WTC11 (cell line): ENCODE measurements around the gene TEAD1. TPM values are rescaled to one million over a fixed set of nuclear protein-coding genes. Genes with fewer than 3 reads are reported as not detected.

ENCODE experiments used
- ATAC-seq: fragments of 200-7000 bp; cut with Tn5 transposase; 2 replicates; pipeline ENCODE4 v1.10.0; 2021; ENCODE audit warnings: mild to moderate bottlenecking, moderate library complexity
- CTCF ChIA-PET: fragments of 300-600 bp; sonication (Branson Sonifier 250); formaldehyde crosslinking; loops from one replicate; lab custom pipeline; 2021; ENCODE audit warnings: antibody characterized with exemption; lab: Charles Lee
- POLR2A ChIA-PET: fragments of 350-600 bp; sonication (Branson Sonifier 250); formaldehyde crosslinking; loops from one replicate; lab custom pipeline; 2021; ENCODE audit warnings: antibody characterized with exemption; lab: Charles Lee
- DNase-seq: peaks from one replicate; pipeline ENCODE4 v3.0.0; 2021; ENCODE audit warnings: low spot score
- H3K27ac Mint-ChIP-seq: 2 replicates; pipeline ENCODE4 v1.8.0; 2021; ENCODE audit warnings: mixed read lengths
- H3K27me3 Mint-ChIP-seq: 2 replicates; pipeline ENCODE4 v1.8.0; 2021; ENCODE audit warnings: low read depth, mild to moderate bottlenecking, moderate library complexity, mixed read lengths
- H3K36me3 Mint-ChIP-seq: 2 replicates; pipeline ENCODE4 v1.8.0; 2021; ENCODE audit warnings: mixed read lengths
- H3K4me1 Mint-ChIP-seq: 2 replicates; pipeline ENCODE4 v1.8.0; 2022; ENCODE audit warnings: mixed read lengths
- H3K4me3 Mint-ChIP-seq: 2 replicates; pipeline ENCODE4 v1.8.0; 2021; ENCODE audit warnings: mild to moderate bottlenecking, moderate library complexity, mixed read lengths
- H3K9me3 Mint-ChIP-seq: 2 replicates; pipeline ENCODE4 v1.8.0; 2021; ENCODE audit warnings: mixed read lengths
- ATF3 ChIP-seq: sonication (generic); formaldehyde crosslinking; conservative IDR thresholded peaks from 2 replicates; pipeline ENCODE4 v1.8.1; 2022; ENCODE audit warnings: mild to moderate bottlenecking, missing genetic modification reagents
- CBFB ChIP-seq: sonication (generic); formaldehyde crosslinking; IDR thresholded peaks from 2 replicates; pipeline ENCODE4 v1.8.1; 2022; ENCODE audit warnings: mild to moderate bottlenecking, low read depth, missing genetic modification reagents
- CTCF ChIP-seq: fragments of 200-600 bp; IDR thresholded peaks from 2 replicates; pipeline ENCODE4 v1.8.0; 2022; ENCODE audit warnings: antibody characterized with exemption
- ESRRA ChIP-seq: sonication (generic); formaldehyde crosslinking; IDR thresholded peaks from 2 replicates; pipeline ENCODE4 v1.8.1; 2022; ENCODE audit warnings: mild to moderate bottlenecking, missing genetic modification reagents, borderline replicate concordance
- NR2C2 ChIP-seq: sonication (generic); formaldehyde crosslinking; IDR thresholded peaks from 2 replicates; pipeline ENCODE4 v1.8.0; 2022; ENCODE audit warnings: mild to moderate bottlenecking, missing genetic modification reagents
- PRRX2 ChIP-seq: fragments of 250-450 bp; sonication (Bioruptor Pico); IDR thresholded peaks from 2 replicates; pipeline ENCODE4 v1.8.0; 2021; ENCODE audit warnings: mild to moderate bottlenecking
- RORB ChIP-seq: fragments of 250-450 bp; sonication (Bioruptor Pico); IDR thresholded peaks from 2 replicates; pipeline ENCODE4 v1.9.0; 2021; ENCODE audit warnings: mild to moderate bottlenecking
- SMAD3 ChIP-seq: sonication (generic); formaldehyde crosslinking; IDR thresholded peaks from 2 replicates; pipeline ENCODE4 v1.8.0; 2022; ENCODE audit warnings: missing genetic modification reagents, mild to moderate bottlenecking, borderline replicate concordance
- ZNF138 ChIP-seq: sonication (generic); formaldehyde crosslinking; conservative IDR thresholded peaks from 2 replicates; pipeline ENCODE4 v1.8.1; 2022; ENCODE audit warnings: mild to moderate bottlenecking, moderate library complexity, missing genetic modification reagents
- ZNF396 ChIP-seq: fragments of 250-450 bp; sonication (Bioruptor Pico); IDR thresholded peaks from 2 replicates; pipeline ENCODE4 v1.8.0; 2021; ENCODE audit warnings: mild to moderate bottlenecking, moderate library complexity, borderline replicate concordance
- total RNA-seq: library from RNA; stranded (reverse); gene quantifications from 3 replicates; pipeline ENCODE4 v1.2.3, GENCODE V29; 2021
- TF ChIP-seq, protein P1 (sequence below): sonication (generic); formaldehyde crosslinking; IDR thresholded peaks from 2 replicates; pipeline ENCODE4 v1.8.1; 2023; ENCODE audit warnings: mild to moderate bottlenecking, missing genetic modification reagents, borderline replicate concordance
- TF ChIP-seq, protein P2 (sequence below): sonication (generic); formaldehyde crosslinking; IDR thresholded peaks from 2 replicates; pipeline ENCODE4 v1.8.1; 2023; ENCODE audit warnings: mild to moderate bottlenecking, moderate library complexity, missing genetic modification reagents
- TF ChIP-seq, protein P3 (sequence below): fragments of 250-450 bp; sonication (Bioruptor Pico); IDR thresholded peaks from 2 replicates; pipeline ENCODE4 v1.9.0; 2021; ENCODE audit warnings: mild to moderate bottlenecking, borderline replicate concordance
- TF ChIP-seq, protein P4 (sequence below): sonication (generic); formaldehyde crosslinking; IDR thresholded peaks from 2 replicates; pipeline ENCODE4 v1.8.1; 2022; ENCODE audit warnings: low read depth, missing genetic modification reagents, borderline replicate concordance
- TF ChIP-seq, protein P5 (sequence below): sonication (generic); formaldehyde crosslinking; IDR thresholded peaks from 2 replicates; pipeline ENCODE4 v1.8.0; 2023; ENCODE audit warnings: missing genetic modification reagents

TEAD1 gene
- total RNA-seq, 1 experiment from 2014 or later = 79.9 TPM

GRCh38 chr11:12625438-12626071 lies 48.7 kb upstream of the TEAD1 start:
- Mint-ChIP-seq H3K27ac (no peak overlapping the region), H3K36me3 (peaks cover 15% of the 10 kb centered on the region; the same call in 1 of the 2 replicates), H3K9me3 (peaks cover 25% of the 10 kb centered on the region), H3K27me3 (no peaks in the 10 kb centered on the region; the same call in 1 of the 2 replicates), H3K4me3 (no peak overlapping the region), H3K4me1 (no peaks in the 10 kb centered on the region)
- ATAC-seq = no peak
- no peak for DNase-seq
- TF ChIP-seq, protein P1, sequence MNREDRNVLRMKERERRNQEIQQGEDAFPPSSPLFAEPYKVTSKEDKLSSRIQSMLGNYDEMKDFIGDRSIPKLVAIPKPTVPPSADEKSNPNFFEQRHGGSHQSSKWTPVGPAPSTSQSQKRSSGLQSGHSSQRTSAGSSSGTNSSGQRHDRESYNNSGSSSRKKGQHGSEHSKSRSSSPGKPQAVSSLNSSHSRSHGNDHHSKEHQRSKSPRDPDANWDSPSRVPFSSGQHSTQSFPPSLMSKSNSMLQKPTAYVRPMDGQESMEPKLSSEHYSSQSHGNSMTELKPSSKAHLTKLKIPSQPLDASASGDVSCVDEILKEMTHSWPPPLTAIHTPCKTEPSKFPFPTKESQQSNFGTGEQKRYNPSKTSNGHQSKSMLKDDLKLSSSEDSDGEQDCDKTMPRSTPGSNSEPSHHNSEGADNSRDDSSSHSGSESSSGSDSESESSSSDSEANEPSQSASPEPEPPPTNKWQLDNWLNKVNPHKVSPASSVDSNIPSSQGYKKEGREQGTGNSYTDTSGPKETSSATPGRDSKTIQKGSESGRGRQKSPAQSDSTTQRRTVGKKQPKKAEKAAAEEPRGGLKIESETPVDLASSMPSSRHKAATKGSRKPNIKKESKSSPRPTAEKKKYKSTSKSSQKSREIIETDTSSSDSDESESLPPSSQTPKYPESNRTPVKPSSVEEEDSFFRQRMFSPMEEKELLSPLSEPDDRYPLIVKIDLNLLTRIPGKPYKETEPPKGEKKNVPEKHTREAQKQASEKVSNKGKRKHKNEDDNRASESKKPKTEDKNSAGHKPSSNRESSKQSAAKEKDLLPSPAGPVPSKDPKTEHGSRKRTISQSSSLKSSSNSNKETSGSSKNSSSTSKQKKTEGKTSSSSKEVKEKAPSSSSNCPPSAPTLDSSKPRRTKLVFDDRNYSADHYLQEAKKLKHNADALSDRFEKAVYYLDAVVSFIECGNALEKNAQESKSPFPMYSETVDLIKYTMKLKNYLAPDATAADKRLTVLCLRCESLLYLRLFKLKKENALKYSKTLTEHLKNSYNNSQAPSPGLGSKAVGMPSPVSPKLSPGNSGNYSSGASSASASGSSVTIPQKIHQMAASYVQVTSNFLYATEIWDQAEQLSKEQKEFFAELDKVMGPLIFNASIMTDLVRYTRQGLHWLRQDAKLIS = no peak
- no peak for TF ChIP-seq SMAD3 (CRISPR knock-in tag)
- no peak for TF ChIP-seq ESRRA (CRISPR knock-in tag)
- no peak for TF ChIP-seq CTCF
- TF ChIP-seq NR2C2 = no peak
- ChIA-PET CTCF (no interaction called here), POLR2A (no interaction called here)

GRCh38 chr11:12626616-12627015 lies 47.6 kb upstream of the TEAD1 start:
- ChIA-PET CTCF (no interaction called here), POLR2A (no interaction called here)
- H3K27ac Mint-ChIP-seq = no peak overlapping the region
- no peak for ATAC-seq
- H3K36me3 Mint-ChIP-seq = peaks cover 13% of the 10 kb centered on the region; the same call in 1 of the 2 replicates
- H3K27me3 Mint-ChIP-seq = no peaks in the 10 kb centered on the region
- H3K4me3 Mint-ChIP-seq = no peak overlapping the region
- H3K4me1 Mint-ChIP-seq = no peaks in the 10 kb centered on the region
- TF ChIP-seq, protein P2, sequence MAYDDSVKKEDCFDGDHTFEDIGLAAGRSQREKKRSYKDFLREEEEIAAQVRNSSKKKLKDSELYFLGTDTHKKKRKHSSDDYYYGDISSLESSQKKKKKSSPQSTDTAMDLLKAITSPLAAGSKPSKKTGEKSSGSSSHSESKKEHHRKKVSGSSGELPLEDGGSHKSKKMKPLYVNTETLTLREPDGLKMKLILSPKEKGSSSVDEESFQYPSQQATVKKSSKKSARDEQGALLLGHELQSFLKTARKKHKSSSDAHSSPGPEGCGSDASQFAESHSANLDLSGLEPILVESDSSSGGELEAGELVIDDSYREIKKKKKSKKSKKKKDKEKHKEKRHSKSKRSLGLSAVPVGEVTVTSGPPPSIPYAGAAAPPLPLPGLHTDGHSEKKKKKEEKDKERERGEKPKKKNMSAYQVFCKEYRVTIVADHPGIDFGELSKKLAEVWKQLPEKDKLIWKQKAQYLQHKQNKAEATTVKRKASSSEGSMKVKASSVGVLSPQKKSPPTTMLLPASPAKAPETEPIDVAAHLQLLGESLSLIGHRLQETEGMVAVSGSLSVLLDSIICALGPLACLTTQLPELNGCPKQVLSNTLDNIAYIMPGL = no peak
- TF ChIP-seq PRRX2 (CRISPR knock-in tag) (no peak), ZNF138 (CRISPR knock-in tag) (no peak), ZNF396 (CRISPR knock-in tag) (no peak), RORB (CRISPR knock-in tag) (no peak), ATF3 (CRISPR knock-in tag) (no peak), CBFB (CRISPR knock-in tag) (no peak)
- TF ChIP-seq, protein P3, sequence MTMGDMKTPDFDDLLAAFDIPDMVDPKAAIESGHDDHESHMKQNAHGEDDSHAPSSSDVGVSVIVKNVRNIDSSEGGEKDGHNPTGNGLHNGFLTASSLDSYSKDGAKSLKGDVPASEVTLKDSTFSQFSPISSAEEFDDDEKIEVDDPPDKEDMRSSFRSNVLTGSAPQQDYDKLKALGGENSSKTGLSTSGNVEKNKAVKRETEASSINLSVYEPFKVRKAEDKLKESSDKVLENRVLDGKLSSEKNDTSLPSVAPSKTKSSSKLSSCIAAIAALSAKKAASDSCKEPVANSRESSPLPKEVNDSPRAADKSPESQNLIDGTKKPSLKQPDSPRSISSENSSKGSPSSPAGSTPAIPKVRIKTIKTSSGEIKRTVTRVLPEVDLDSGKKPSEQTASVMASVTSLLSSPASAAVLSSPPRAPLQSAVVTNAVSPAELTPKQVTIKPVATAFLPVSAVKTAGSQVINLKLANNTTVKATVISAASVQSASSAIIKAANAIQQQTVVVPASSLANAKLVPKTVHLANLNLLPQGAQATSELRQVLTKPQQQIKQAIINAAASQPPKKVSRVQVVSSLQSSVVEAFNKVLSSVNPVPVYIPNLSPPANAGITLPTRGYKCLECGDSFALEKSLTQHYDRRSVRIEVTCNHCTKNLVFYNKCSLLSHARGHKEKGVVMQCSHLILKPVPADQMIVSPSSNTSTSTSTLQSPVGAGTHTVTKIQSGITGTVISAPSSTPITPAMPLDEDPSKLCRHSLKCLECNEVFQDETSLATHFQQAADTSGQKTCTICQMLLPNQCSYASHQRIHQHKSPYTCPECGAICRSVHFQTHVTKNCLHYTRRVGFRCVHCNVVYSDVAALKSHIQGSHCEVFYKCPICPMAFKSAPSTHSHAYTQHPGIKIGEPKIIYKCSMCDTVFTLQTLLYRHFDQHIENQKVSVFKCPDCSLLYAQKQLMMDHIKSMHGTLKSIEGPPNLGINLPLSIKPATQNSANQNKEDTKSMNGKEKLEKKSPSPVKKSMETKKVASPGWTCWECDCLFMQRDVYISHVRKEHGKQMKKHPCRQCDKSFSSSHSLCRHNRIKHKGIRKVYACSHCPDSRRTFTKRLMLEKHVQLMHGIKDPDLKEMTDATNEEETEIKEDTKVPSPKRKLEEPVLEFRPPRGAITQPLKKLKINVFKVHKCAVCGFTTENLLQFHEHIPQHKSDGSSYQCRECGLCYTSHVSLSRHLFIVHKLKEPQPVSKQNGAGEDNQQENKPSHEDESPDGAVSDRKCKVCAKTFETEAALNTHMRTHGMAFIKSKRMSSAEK = no peak
- TF ChIP-seq, protein P4, sequence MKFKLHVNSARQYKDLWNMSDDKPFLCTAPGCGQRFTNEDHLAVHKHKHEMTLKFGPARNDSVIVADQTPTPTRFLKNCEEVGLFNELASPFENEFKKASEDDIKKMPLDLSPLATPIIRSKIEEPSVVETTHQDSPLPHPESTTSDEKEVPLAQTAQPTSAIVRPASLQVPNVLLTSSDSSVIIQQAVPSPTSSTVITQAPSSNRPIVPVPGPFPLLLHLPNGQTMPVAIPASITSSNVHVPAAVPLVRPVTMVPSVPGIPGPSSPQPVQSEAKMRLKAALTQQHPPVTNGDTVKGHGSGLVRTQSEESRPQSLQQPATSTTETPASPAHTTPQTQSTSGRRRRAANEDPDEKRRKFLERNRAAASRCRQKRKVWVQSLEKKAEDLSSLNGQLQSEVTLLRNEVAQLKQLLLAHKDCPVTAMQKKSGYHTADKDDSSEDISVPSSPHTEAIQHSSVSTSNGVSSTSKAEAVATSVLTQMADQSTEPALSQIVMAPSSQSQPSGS (CRISPR knock-in tag) = no peak
- TF ChIP-seq, protein P5, sequence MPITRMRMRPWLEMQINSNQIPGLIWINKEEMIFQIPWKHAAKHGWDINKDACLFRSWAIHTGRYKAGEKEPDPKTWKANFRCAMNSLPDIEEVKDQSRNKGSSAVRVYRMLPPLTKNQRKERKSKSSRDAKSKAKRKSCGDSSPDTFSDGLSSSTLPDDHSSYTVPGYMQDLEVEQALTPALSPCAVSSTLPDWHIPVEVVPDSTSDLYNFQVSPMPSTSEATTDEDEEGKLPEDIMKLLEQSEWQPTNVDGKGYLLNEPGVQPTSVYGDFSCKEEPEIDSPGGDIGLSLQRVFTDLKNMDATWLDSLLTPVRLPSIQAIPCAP = no peak
- TF ChIP-seq, all 79 proteins: peak for 0
- no peak for DNase-seq
- peaks cover 22% of the 10 kb centered on the region for H3K9me3 Mint-ChIP-seq
